GM18507 (cell line): Measurements from ENCODE around the gene RPS6KB2.
"Not testable (repeated sequence)": the region's sequence is repeated elsewhere in the genome, so short reads cannot be mapped to it uniquely, and the experiment has no call there.

Experiments
- DNase-seq: peaks from one replicate; pipeline ENCODE4 v3.0.0; 2011; ENCODE audit warnings: low read depth; ENCODE audit not compliant: insufficient read length; ENCODE audit errors: extremely low spot score
- FAIRE-seq: peaks from 2 replicates; lab custom pipeline; 2011; peaks lifted over from hg19 to GRCh38; lab: Jason Lieb, UNC

Gene RPS6KB2

DNA sequence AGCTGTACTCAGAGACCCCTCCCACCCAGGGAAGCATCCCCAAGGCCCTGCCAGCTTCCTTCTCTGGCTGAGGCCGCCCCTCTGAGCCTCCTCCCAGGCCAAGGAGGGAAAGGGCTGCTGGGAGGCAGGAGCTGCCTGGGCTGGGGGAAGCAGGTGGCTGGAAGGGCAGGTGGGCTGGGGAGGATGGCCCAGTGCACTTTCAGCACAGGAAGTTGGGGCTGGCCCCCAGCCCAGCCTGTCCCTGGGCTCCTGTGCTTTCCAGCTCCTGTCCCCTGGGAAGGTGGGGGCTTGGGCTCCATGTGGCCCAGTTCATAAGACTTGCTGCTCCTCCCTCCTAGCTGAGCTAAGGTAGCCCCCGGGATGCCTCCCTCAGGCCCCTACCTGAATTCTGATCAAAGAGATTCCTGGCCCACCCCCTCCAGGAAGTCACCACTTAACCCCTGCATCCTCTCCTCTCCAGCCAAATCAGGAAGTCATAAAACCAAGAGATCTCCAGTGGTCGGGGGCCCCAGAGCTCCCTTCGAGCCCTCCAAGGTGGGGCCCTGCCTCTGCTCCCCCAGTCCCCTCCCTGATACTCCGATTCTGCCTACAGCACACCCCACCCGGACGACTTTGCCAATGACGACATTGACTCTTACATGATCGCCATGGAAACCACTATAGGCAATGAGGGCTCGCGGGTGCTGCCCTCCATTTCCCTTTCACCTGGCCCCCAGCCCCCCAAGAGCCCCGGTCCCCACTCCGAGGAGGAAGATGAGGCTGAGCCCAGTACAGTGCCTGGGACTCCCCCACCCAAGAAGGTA lies 31.5 kb upstream of the RPS6KB2 start:
- FAIRE-seq (no peak), DNase-seq (no peak)

DNA sequence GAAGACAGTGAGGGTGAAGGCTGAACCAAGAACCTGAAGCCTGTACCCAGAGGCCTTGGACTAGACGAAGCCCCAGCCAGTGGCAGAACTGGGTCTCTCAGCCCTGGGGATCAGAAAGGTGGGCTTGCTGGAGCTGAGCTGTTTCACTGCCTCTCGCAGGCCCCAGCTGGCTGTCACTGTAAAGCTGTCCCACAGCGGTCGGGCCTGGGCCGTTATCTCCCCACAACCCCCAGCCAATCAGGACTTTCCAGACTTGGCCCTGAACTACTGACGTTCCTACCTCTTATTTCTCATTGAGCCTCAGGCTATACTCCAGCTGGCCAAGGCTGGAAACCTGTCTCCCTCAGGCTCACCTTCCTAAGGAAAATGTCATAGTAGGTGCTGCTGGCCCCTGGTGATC lies 30.8 kb upstream of the RPS6KB2 start:
- DNase-seq (no peak), FAIRE-seq (no peak)

GRCh38 chr11:67397986-67398660 lies 30.2 kb upstream of the RPS6KB2 start:
- no peak for DNase-seq
- no peak for FAIRE-seq

- DNase-seq (no peak), FAIRE-seq (no peak)
Measured at GRCh38 chr11:67398661-67399563, 29.4 kb upstream of the RPS6KB2 start.

DNA sequence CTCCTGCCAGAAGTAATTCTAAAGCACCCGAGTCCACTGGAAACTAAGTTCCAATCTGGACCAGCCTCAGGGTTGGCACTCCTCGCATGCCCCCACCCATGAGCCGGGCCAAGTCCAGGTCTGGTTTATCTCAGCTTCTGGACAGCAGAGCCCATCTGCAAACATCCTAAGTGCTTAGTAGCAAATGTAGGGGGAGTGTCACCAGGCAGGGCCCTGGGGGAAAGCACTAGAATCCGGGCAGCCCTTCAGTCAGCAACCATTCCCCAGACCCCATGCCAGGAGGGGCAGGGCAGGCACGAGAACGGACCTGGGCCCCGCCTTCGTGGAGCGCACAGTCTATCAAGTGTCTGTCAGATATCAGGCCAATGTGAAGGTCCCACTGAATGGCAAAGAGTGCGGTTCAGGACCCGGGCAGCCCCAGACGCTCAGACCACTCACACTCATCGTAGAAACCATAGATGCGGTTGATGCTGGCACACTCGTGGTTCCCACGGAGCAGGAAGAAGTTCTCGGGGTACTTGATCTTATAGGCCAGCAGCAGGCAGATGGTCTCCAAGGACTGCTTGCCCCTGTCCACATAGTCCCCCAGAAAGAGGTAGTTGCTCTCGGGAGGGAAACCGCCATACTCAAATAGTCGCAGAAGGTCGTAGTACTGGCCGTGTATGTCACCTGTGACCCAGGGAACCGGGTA lies 27.9 kb upstream of the RPS6KB2 start:
- FAIRE-seq: no peak
- DNase-seq: no peak

- no peak for DNase-seq
- no peak for FAIRE-seq
Measured at GRCh38 chr11:67400942-67401494, 27.3 kb upstream of the RPS6KB2 start.

DNA sequence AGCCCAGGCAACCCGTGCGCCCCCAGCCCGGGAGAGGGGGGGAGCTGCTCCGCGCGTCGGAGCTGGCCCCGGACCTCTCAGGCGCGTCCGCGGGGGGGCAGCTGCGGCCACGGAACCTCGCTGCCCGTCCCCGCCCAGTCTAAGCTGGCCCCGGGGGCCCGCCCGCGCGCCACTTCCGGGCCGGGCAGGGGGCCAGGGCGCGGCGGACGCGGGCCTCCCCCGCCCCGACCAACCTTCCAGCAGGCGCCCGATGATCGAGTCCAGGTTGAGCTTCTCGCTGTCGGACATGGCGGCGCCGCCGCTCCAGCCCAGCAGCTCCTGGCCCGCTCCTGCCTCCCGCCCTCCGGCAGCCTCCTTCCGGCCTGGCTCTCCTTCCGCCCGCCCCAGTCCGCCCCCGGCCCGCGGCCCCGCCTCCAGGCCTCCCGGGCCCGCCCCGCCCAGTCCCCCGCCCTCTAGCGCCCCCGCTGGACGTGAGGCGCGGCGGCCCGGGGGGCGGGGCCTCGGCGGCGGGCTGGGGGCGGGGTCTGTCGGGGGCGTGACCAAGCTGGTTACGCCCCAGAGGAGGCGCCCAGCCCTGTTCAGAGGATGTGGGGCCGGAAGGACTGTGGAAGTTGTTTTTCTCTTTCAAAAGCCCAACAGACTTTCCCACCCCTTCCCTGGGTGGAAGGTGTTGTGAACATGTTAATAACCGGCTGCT lies 26.7 kb upstream of the RPS6KB2 start, which contains the start of gene PPP1CA:
Gene PPP1CA, minus strand, starts transcription at position 364 of the 697 bp plus-strand sequence. Its CDS starts 76 bp downstream, at position 288.
- peak; percentile 95 for FAIRE-seq

DNA sequence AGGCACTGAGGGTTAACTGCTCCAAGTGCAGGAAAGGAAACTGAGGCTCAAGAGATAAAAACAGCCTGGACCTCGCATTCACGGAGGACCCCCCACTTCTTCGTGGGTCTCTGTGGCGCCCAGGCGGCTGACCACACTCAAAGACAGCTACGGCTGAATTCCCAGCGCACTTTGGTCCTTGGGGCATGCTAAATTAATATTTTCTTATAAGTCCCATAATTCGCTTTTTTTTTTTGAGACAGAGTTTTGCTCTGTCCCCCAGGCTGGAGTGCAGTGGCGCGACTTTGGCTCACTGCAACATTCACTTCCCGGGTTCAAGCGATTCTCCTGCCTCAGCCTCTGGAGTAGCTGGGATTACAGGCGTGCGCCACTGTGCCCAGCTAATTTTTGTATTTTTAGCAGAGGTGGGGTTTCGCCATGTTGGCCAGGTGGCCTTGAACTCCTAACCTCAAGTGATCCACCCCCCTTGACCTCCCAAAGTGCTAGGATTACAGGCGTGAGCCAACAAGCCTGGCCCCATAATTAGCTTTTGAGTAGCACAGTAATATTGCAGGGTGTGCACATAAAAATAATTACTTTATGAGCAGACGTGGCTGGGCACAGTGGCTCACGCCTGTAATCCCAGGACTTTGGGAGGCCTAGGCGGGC lies 26.0 kb upstream of the RPS6KB2 start:
- FAIRE-seq, DNase-seq: not testable (repeated sequence)

More for the DNA sequence above, 26.7 kb upstream of the RPS6KB2 start, which contains the start of gene PPP1CA:
- peak; percentile 94 for DNase-seq

DNA sequence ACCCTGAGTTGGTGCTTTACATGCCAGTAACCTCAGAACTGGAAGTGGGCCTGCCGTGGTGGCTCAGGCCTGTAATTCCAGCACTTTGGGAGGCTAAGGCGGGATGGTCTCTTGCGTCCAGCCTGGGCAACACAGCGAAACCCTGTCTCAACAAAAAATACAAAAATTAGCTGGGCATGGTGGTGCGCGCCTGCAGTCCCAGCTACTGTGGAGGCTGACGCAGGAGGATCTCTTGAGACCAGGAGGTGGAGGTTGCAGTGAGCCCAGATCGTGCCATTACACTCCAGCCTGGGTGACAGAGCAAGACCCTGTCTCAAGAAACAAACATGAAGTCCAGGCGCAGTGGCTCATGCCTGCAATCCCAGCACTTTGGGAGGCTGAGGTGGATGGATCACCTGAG lies 25.2 kb upstream of the RPS6KB2 start:
- not testable (repeated sequence) for FAIRE-seq, DNase-seq

- DNase-seq (no peak), FAIRE-seq (peak; percentile 60)
Measured at GRCh38 chr11:67404515-67405195, 23.6 kb upstream of the RPS6KB2 start.

DNA sequence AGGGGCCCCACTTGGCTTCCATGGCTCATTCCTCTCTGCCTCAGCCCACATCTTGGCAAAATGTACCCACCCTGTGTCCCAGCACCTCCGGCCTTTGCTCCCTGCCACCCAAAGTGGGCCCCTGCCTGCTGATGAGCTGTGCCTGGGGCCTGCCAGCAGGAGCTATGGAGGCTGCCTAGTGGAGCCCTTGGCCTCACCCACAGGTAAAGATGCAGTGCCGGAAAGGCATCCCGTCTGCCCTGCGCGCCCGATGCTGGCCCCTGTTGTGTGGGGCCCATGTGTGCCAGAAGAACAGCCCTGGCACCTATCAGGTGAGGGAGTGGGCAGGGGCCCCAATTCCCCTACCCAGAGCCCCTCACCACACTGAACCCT lies 23.1 kb upstream of the RPS6KB2 start:
- DNase-seq: no peak
- no peak for FAIRE-seq

- DNase-seq (no peak), FAIRE-seq (no peak)
Measured at GRCh38 chr11:67405688-67406339, 22.5 kb upstream of the RPS6KB2 start.

DNA sequence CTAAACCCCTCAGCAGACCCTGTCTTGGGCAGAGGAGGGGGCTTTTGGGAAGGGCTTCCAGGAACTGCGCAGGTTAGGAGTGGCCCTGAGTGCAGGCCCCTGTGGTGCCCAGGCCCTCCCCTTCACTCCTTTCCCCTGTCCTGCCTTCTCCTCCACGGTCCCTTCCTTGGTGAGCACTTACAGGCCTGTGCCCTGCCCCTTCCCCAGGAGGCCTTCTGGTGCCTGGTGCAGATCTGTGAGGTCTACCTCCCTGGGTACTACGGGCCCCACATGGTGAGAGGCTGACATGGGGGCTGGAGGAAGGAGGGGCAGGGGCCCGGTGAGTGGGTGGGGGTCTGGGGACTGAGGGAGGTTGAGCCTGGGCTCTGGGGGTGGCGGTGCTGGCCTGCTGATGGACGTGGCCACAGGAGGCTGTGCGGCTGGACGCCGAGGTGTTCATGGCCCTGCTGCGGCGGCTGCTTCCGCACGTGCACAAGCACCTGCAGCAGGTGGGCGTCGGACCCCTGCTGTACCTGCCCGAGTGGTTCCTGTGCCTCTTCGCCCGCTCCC lies 21.8 kb upstream of the RPS6KB2 start:
- DNase-seq: no peak
- no peak for FAIRE-seq

GRCh38 chr11:67406969-67407687 lies 21.2 kb upstream of the RPS6KB2 start:
- DNase-seq: no peak
- FAIRE-seq: no peak

- no peak for FAIRE-seq
- no peak for DNase-seq
Measured at GRCh38 chr11:67407688-67408163, 20.6 kb upstream of the RPS6KB2 start.
